Body of pancreas (tissue), 4 donors: ENCODE measurements around the gene COBLL1.

ENCODE experiments used
- CTCF ChIP-seq, 7 experiments: fragments of 450-650 bp in 4 of 7; fragments of 200-600 bp in 3 of 7; sonication (generic) in 3 of 7; IDR thresholded peaks; one replicate each; pipeline ENCODE4 v1.5.1; 2016 to 2019; ENCODE audit warnings: antibody characterized with exemption in 7 of 7
- POLR2A ChIP-seq, 3 donors: fragments of 450-650 bp; IDR thresholded peaks; one replicate each; pipeline ENCODE4 v1.6.1; 2016; ENCODE audit warnings: antibody characterized with exemption in 3 of 3, mild to moderate bottlenecking in 2 of 3

GRCh38 chr2:164691346-164691887 lies 150.2 kb downstream of the COBLL1 start:
- TF ChIP-seq CTCF (IDR thresholded peaks at IDR 0.05) (no peak), POLR2A (IDR thresholded peaks at IDR 0.05) (no peak)
